Activated naive CD8-positive, alpha-beta T cell treated with anti-CD3 and anti-CD28 coated beads for 36 hours (primary cell): ENCODE results near the gene SNTG2. TPM values are rescaled to one million over a fixed set of nuclear protein-coding genes. Genes with fewer than 3 reads are reported as not detected.

ENCODE experiments used
- DNase-seq: peaks from one replicate; pipeline ENCODE4 v3.0.0; 2021
- H3K27ac Mint-ChIP-seq: one replicate; pipeline ENCODE4 v1.8.0; 2022; ENCODE audit warnings: mild to moderate bottlenecking, moderate library complexity, mixed read lengths
- H3K27me3 Mint-ChIP-seq: one replicate; pipeline ENCODE4 v1.8.0; 2022; ENCODE audit warnings: mild to moderate bottlenecking, mixed read lengths
- H3K36me3 Mint-ChIP-seq: one replicate; pipeline ENCODE4 v1.8.0; 2021; ENCODE audit warnings: mild to moderate bottlenecking, mixed read lengths
- H3K4me1 Mint-ChIP-seq: one replicate; pipeline ENCODE4 v1.8.0; 2021; ENCODE audit warnings: mixed read lengths
- H3K4me3 Mint-ChIP-seq: one replicate; pipeline ENCODE4 v1.8.0; 2022; ENCODE audit warnings: mild to moderate bottlenecking, moderate library complexity, mixed read lengths
- H3K9me3 Mint-ChIP-seq: one replicate; pipeline ENCODE4 v1.8.0; 2022; ENCODE audit warnings: mixed read lengths
- total RNA-seq, 2 experiments: library from RNA; stranded (reverse); gene quantifications; one replicate each; pipeline ENCODE4 v1.2.3, GENCODE V29; 2021

Gene SNTG2
- total RNA-seq, 2 experiments from 2014 or later = 3.6 to 3.8 TPM

- Mint-ChIP-seq H3K27me3 (no peaks in the 10 kb centered on the region), H3K4me1 (peaks cover 2% of the 10 kb centered on the region), H3K27ac (no peak overlapping the region), H3K9me3 (no peaks in the 10 kb centered on the region), H3K4me3 (no peak overlapping the region), H3K36me3 (no peaks in the 10 kb centered on the region)
- DNase-seq = no peak
These were observed 12.3 kb upstream of the SNTG2 start for GRCh38 chr2:938181-939005.

GRCh38 chr2:939936-940601 is 10.6 kb upstream of the SNTG2 start:
- H3K9me3 Mint-ChIP-seq = peaks cover 8% of the 10 kb centered on the region
- peaks cover 10% of the 10 kb centered on the region for H3K4me1 Mint-ChIP-seq
- H3K27ac Mint-ChIP-seq = no peak overlapping the region
- DNase-seq = no peak
- no peaks in the 10 kb centered on the region for H3K27me3 Mint-ChIP-seq
- peaks cover 10% of the 10 kb centered on the region for H3K36me3 Mint-ChIP-seq
- H3K4me3 Mint-ChIP-seq = no peak overlapping the region

GRCh38 chr2:941871-942270 is 8.8 kb upstream of the SNTG2 start:
- no peak for DNase-seq
- Mint-ChIP-seq H3K36me3 (peaks cover 17% of the 10 kb centered on the region), H3K9me3 (peaks cover 13% of the 10 kb centered on the region), H3K27me3 (no peaks in the 10 kb centered on the region), H3K27ac (no peak overlapping the region), H3K4me3 (no peak overlapping the region), H3K4me1 (peaks cover 26% of the 10 kb centered on the region)

GRCh38 chr2:942775-943460 is 7.7 kb upstream of the SNTG2 start:
- peaks cover 22% of the 10 kb centered on the region for H3K36me3 Mint-ChIP-seq
- no peaks in the 10 kb centered on the region for H3K27me3 Mint-ChIP-seq
- H3K27ac Mint-ChIP-seq = no peak overlapping the region
- peaks cover 13% of the 10 kb centered on the region for H3K9me3 Mint-ChIP-seq
- no peak for DNase-seq
- no peak overlapping the region for H3K4me3 Mint-ChIP-seq
- peaks cover 33% of the 10 kb centered on the region for H3K4me1 Mint-ChIP-seq

GRCh38 chr2:943461-943797 is 7.2 kb upstream of the SNTG2 start:
- Mint-ChIP-seq H3K4me3 (no peak overlapping the region), H3K27me3 (no peaks in the 10 kb centered on the region), H3K36me3 (peaks cover 25% of the 10 kb centered on the region), H3K4me1 (peaks cover 34% of the 10 kb centered on the region), H3K9me3 (peaks cover 13% of the 10 kb centered on the region), H3K27ac (no peak overlapping the region)
- DNase-seq = no peak

GRCh38 chr2:943821-944220 is 6.8 kb upstream of the SNTG2 start:
- Mint-ChIP-seq H3K4me3 (no peak overlapping the region), H3K27ac (no peak overlapping the region), H3K27me3 (no peaks in the 10 kb centered on the region), H3K4me1 (peaks cover 37% of the 10 kb centered on the region), H3K9me3 (peaks cover 13% of the 10 kb centered on the region), H3K36me3 (peaks cover 28% of the 10 kb centered on the region)
- no peak for DNase-seq

GRCh38 chr2:944693-945092 is 6.0 kb upstream of the SNTG2 start:
- Mint-ChIP-seq H3K4me3 (no peak overlapping the region), H3K9me3 (peaks cover 13% of the 10 kb centered on the region), H3K27me3 (no peaks in the 10 kb centered on the region), H3K36me3 (peaks cover 34% of the 10 kb centered on the region), H3K4me1 (peaks cover 42% of the 10 kb centered on the region), H3K27ac (peak overlapping the region; percentile 98)
- DNase-seq = no peak

- Mint-ChIP-seq H3K27me3 (no peaks in the 10 kb centered on the region), H3K4me1 (peaks cover 42% of the 10 kb centered on the region), H3K9me3 (peaks cover 13% of the 10 kb centered on the region), H3K27ac (peak overlapping the region; percentile 98), H3K36me3 (peaks cover 34% of the 10 kb centered on the region), H3K4me3 (peak overlapping the region; percentile 36)
- DNase-seq = no peak
These were observed 5.5 kb upstream of the SNTG2 start for GRCh38 chr2:945104-945503.

- H3K36me3 Mint-ChIP-seq = peaks cover 34% of the 10 kb centered on the region
- peak overlapping the region; percentile 49 for H3K4me3 Mint-ChIP-seq
- peaks cover 13% of the 10 kb centered on the region for H3K9me3 Mint-ChIP-seq
- peak overlapping the region; percentile 98 for H3K27ac Mint-ChIP-seq
- peaks cover under 1% of the 10 kb centered on the region for H3K27me3 Mint-ChIP-seq
- peaks cover 42% of the 10 kb centered on the region for H3K4me1 Mint-ChIP-seq
- DNase-seq = peak; percentile 61
These were observed 4.3 kb upstream of the SNTG2 start for GRCh38 chr2:946073-946948.

- H3K4me3 Mint-ChIP-seq = peak overlapping the region; percentile 81
- DNase-seq = peak; percentile 24
- H3K36me3 Mint-ChIP-seq = peaks cover 33% of the 10 kb centered on the region
- H3K27me3 Mint-ChIP-seq = peaks cover 5% of the 10 kb centered on the region
- peaks cover 55% of the 10 kb centered on the region for H3K4me1 Mint-ChIP-seq
- H3K9me3 Mint-ChIP-seq = peaks cover 10% of the 10 kb centered on the region
- peak overlapping the region; percentile 65 for H3K27ac Mint-ChIP-seq
These were observed 1.1 kb upstream of the SNTG2 start for GRCh38 chr2:949384-950079.

GRCh38 chr2:951224-952006 is 766 bp downstream of the SNTG2 start:
- Mint-ChIP-seq H3K4me1 (peaks cover 42% of the 10 kb centered on the region), H3K36me3 (peaks cover 20% of the 10 kb centered on the region), H3K27me3 (peaks cover 5% of the 10 kb centered on the region), H3K27ac (peak overlapping the region; percentile 80), H3K9me3 (peaks cover 2% of the 10 kb centered on the region), H3K4me3 (peak overlapping the region; percentile 78)
- DNase-seq = no peak

GRCh38 chr2:953408-953807 is 2.8 kb downstream of the SNTG2 start:
- peaks cover 36% of the 10 kb centered on the region for H3K4me1 Mint-ChIP-seq
- no peak overlapping the region for H3K4me3 Mint-ChIP-seq
- H3K36me3 Mint-ChIP-seq = peaks cover 12% of the 10 kb centered on the region
- H3K27me3 Mint-ChIP-seq = peaks cover 5% of the 10 kb centered on the region
- H3K9me3 Mint-ChIP-seq = peaks cover 2% of the 10 kb centered on the region
- DNase-seq = no peak
- H3K27ac Mint-ChIP-seq = no peak overlapping the region

GRCh38 chr2:953975-954686 is 3.5 kb downstream of the SNTG2 start:
- peaks cover 2% of the 10 kb centered on the region for H3K9me3 Mint-ChIP-seq
- no peak overlapping the region for H3K27ac Mint-ChIP-seq
- peaks cover 8% of the 10 kb centered on the region for H3K36me3 Mint-ChIP-seq
- no peak overlapping the region for H3K4me3 Mint-ChIP-seq
- H3K4me1 Mint-ChIP-seq = peaks cover 33% of the 10 kb centered on the region
- H3K27me3 Mint-ChIP-seq = peaks cover 5% of the 10 kb centered on the region
- no peak for DNase-seq
